GOT3 (cell line): ENCODE results near the gene ABHD14A.
A peak's percentile ranks its signal among the peaks of the same experiment; 100 is the strongest.

Source experiments
- DNase-seq: peaks from one replicate; lab custom pipeline; 2025; ENCODE audit warnings: mixed read lengths; lab: John Stamatoyannopoulos, UW

ABHD14A gene

GRCh38 chr3:51997172-51997571, 22.3 kb downstream of the ABHD14A start:
- DNase-seq, result no peak

GRCh38 chr3:51997935-51998596, 23.2 kb downstream of the ABHD14A start:
- DNase-seq, result no peak

DNA sequence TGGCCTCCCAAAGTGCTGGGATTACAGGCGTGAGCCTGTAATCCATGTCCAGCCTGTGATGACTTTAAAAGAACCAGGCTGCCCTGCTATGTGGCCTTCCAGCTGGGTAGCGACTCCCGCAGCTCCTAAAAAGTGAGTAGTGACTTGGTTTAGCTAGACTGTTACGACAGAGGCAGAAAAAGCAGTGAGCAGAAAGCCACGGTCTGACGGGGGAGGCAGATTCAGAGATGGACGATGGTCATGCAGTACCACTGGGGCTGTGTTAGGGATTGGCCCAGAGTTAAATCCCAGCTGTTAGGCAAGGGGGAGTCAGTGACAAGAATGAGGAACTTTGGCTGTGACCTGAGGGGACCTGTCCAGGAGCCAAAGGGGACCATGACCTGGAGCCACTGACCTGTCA, 23.9 kb downstream of the ABHD14A start:
- no peak for DNase-seq

- no peak for DNase-seq
These were observed 25.0 kb downstream of the ABHD14A start for GRCh38 chr3:51999846-52000245.

DNA sequence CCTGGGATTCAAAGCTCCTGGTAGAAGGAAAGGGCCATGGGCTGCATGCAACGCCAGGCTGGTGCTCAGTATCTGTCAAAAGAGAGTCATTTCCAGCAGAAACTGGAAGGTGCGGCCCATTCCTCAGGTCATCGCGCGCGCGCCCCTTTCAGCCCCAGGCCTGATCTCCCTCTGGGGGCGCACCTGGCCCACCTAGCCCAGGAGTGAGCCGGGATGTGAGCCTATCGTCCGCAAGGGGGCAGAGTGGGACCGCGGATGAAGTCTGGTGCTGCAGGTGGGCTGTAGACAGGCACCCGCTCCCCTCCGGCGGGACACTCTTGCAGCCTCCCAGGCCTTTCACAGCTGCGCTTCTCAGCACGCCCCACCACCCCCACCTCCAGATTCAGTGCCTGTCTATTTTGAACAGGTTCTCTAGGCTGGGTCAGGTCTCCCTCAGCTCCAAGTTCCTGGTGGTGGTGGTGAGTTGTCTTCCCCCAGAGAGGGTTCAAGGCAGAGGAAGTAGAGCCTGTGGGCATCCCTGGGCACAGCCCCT, 26.6 kb downstream of the ABHD14A start:
- peak; percentile 33 for DNase-seq

GRCh38 chr3:52002748-52003147, 27.9 kb downstream of the ABHD14A start:
- no peak for DNase-seq

DNA sequence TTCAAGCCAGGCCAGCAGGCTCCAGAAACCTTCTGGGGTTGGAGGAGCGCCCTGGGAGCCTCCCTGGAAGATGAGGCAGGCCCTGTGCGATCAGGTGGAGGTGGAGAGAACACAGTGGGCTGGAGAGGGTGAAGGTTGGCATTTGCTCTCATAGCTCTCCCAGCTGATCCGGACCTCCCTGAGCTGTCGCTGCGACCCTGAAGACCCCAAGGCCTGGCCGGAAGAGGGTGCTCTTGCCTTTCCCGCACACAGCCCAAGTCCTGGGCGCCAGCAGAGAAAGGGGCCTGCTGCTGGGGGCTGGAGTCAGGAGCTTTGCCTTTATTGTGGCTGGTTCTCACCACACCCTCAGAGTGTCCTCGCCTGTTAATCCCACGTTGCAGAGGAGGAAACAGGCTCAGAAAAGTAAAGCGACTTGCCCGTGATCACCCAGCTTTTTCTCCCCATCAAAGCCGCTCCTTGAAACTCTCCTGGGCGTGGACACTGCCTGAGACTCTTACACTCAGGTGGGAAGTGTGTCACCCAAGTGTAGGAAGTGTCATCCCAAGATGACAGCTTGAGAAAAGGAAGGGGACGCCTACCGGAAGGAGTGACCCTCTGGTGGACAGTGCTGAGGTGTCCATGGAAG, 29.4 kb downstream of the ABHD14A start:
- DNase-seq, result no peak

GRCh38 chr3:52004906-52005395, 30.1 kb downstream of the ABHD14A start:
- DNase-seq, result no peak

- no peak for DNase-seq
These were observed 30.7 kb downstream of the ABHD14A start for GRCh38 chr3:52005571-52005986.

GRCh38 chr3:52006017-52006819, 31.4 kb downstream of the ABHD14A start:
- no peak for DNase-seq

- DNase-seq, result no peak
These were observed 31.9 kb downstream of the ABHD14A start for GRCh38 chr3:52006820-52007133.

GRCh38 chr3:52007291-52007690, 32.4 kb downstream of the ABHD14A start:
- no peak for DNase-seq

DNA sequence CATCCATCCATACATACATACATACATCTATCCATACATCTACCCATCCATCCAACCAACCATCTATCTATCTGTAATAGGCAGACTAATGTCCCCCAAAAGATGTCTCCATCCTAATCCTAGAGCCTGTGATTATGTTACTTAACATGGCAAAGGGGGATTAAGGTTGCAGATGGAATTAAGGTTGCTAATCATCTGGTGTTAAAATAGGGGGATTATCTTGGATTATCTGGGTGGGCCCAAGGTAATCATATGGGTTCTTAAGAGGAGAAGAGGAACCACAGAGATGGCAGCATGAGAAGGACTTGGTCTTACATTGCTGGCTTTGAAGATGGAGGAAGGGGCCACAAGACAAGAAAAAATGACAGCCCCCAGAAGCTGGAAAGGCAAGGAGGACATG, 35.6 kb downstream of the ABHD14A start:
- no peak for DNase-seq

- no peak for DNase-seq
These were observed 37.8 kb downstream of the ABHD14A start for GRCh38 chr3:52012699-52013098.

DNA sequence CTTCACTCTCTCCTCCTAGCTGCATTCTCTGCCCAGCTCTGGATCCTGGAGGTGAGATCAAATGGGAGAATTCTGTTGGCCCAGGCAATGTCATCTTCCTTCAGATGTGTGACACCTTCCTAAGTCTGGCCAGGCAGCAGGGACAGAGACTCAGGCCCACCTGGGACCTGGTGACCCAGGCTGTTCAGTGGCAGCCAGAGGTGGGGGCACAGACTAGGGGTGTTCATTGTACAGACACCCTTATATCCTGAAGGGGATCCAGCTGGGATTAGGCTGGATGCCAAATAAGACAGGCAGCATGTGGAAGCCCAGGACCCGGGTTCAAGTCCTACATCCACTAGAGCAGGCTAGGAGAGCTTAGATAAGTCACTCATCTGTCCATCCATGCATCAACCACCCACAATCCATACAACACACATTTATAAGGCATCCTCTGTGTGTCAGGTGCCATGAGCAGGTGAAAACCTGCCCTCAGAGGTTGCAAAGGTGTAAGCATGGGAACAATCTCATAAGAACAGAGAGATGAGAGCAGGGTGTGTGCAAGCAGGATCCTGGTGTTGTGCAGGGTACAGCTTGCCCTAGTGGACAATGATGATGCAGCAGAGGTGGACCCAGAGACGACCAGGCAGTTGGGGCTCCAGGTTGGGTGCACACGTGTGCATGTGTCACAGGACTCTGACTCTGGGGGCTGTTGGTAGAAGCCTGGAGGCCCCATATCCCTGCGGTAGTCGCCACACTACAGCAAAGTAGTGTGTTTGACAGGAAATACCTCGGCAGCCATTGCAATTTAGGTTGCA, 39.1 kb downstream of the ABHD14A start:
- no peak for DNase-seq

DNA sequence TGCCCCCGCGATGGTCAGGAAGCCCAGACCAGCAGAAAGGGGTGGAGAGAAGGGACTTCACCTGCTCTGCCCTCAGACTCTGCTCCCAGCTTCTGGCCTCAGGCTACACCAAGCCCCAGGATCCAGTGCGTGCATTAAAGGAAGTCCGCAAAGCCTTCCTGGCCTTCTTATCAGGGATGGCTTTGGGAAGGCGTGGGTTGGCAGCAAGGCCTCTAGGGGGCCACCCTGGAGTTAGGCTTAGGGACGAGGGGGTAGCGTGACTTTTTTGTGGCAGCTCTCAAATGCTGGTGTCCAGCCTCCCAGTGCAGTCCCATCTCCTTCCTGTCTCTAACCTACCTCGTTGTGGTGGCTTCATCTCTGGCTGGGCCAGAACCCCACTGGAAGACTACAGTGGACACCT, 39.7 kb downstream of the ABHD14A start:
- DNase-seq, result no peak

- DNase-seq, result no peak
These were observed 40.8 kb downstream of the ABHD14A start for GRCh38 chr3:52015438-52016228.

GRCh38 chr3:52017586-52017985, 42.7 kb downstream of the ABHD14A start:
- no peak for DNase-seq

- DNase-seq, result no peak
These were observed 43.6 kb downstream of the ABHD14A start for GRCh38 chr3:52018319-52019000.

GRCh38 chr3:52019352-52020080, 44.7 kb downstream of the ABHD14A start:
- DNase-seq, result no peak
